ENCODE data around the gene FADS1. TPM values are rescaled to one million over a fixed set of nuclear protein-coding genes. Genes with fewer than 3 reads are reported as not detected.
A peak's percentile ranks its signal among the peaks of the same experiment; 100 is the strongest.

The FADS1 gene
- total RNA-seq, 1 experiment from 2014 or later, result 105 TPM

DNA sequence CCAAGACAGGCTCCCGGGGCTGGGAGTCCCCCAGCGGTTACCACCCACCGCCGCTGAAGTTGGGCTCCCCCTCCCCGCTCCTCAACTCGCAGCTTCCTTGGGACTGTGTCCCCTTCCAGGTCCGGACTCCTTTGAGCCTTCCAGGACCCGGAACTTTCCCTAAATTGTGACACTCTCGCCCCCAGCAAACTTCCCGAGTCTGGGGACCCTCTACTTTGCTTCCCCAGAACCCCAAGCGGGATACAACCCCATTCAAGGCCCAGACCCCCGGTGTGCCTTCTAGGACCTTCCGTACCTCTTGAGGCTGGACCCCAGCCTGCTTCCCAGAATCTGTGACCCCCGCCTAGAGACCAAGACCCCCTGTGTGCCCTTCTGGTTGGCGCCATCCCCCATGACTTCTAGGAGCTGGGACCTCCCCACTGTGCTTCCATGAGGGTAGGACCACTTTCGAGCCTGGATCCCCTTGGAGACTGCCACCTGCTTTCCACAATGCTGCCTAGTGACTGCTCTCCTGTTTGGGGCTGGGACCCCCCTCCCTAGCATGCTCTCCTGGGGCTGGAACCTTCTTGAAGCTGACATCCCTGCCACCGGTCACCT, 63.8 kb downstream of the FADS1 start (continued):
- TF ChIP-seq TCF7 (CRISPR knock-in tag; IDR thresholded peaks at IDR 0.05; ENCODE audit: low read depth), result no peak
- no peak for TF ChIP-seq FOXP1 (CRISPR knock-in tag; IDR thresholded peaks at IDR 0.05; ENCODE audit: borderline replicate concordance)
- TF ChIP-seq, protein P1, sequence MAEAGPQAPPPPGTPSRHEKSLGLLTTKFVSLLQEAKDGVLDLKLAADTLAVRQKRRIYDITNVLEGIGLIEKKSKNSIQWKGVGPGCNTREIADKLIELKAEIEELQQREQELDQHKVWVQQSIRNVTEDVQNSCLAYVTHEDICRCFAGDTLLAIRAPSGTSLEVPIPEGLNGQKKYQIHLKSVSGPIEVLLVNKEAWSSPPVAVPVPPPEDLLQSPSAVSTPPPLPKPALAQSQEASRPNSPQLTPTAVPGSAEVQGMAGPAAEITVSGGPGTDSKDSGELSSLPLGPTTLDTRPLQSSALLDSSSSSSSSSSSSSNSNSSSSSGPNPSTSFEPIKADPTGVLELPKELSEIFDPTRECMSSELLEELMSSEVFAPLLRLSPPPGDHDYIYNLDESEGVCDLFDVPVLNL (CRISPR knock-in tag; IDR thresholded peaks at IDR 0.05; ENCODE audit: borderline replicate concordance, low read depth), result no peak
- TF ChIP-seq, protein P2, sequence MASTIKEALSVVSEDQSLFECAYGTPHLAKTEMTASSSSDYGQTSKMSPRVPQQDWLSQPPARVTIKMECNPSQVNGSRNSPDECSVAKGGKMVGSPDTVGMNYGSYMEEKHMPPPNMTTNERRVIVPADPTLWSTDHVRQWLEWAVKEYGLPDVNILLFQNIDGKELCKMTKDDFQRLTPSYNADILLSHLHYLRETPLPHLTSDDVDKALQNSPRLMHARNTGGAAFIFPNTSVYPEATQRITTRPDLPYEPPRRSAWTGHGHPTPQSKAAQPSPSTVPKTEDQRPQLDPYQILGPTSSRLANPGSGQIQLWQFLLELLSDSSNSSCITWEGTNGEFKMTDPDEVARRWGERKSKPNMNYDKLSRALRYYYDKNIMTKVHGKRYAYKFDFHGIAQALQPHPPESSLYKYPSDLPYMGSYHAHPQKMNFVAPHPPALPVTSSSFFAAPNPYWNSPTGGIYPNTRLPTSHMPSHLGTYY (CRISPR knock-in tag; IDR thresholded peaks at IDR 0.05), result no peak
- TF ChIP-seq, protein P3, sequence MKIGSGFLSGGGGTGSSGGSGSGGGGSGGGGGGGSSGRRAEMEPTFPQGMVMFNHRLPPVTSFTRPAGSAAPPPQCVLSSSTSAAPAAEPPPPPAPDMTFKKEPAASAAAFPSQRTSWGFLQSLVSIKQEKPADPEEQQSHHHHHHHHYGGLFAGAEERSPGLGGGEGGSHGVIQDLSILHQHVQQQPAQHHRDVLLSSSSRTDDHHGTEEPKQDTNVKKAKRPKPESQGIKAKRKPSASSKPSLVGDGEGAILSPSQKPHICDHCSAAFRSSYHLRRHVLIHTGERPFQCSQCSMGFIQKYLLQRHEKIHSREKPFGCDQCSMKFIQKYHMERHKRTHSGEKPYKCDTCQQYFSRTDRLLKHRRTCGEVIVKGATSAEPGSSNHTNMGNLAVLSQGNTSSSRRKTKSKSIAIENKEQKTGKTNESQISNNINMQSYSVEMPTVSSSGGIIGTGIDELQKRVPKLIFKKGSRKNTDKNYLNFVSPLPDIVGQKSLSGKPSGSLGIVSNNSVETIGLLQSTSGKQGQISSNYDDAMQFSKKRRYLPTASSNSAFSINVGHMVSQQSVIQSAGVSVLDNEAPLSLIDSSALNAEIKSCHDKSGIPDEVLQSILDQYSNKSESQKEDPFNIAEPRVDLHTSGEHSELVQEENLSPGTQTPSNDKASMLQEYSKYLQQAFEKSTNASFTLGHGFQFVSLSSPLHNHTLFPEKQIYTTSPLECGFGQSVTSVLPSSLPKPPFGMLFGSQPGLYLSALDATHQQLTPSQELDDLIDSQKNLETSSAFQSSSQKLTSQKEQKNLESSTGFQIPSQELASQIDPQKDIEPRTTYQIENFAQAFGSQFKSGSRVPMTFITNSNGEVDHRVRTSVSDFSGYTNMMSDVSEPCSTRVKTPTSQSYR (CRISPR knock-in tag; IDR thresholded peaks at IDR 0.05), result no peak

DNA sequence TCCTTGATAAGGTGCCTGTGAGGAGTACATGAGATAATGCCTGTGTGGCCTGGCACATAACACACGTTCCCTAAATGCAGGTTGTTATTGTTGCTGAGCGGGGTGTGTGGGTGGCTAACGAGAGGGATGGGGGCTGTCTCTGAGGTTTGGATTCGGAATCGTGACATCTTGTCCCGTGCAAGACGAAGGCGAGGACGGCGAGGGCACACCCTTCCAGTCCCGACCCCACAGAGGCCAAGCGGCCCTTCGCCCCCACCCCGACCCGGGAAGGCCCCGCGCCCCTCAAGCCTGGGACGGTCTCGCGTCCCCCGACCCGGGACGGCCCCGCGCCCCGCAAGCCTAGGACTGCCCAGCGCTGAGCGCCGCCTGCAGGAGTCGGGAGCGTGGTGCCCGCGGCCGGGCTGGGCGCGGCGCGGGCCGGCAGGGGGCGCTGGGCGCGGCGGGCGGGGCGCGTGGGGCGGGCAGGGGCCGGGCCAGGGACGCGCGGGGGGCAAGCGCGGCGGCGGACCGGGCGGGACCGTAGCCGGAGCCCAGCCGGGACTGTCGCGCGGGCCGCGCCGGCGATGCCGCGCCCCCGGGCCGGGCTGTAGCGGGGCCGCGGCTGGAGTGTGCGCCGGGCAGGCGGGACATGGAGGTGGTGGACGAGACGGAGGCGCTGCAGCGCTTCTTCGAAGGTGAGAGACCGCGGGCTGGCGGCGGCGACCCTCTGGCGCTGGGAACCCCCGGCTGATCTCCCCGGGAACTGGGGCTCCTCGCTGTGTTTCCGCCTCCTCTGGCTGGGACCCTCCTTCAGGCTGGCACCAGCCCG, 64.5 kb downstream of the FADS1 start, which contains the start of gene MYRF:
TSS of gene MYRF (plus strand) at position 520 of the 808 bp plus-strand sequence. CDS start at position 629, 109 bp downstream.
- Mint-ChIP-seq H3K27ac (no peak within 1 kb of the TSS), H3K27me3 (ENCODE audit: low read depth) (peaks cover 37% of the 10 kb centered on the region), H3K36me3 (no peaks in the 10 kb centered on the region), H3K9me3 (no peaks in the 10 kb centered on the region), H3K4me3 (peak within 1 kb of the TSS; percentile 77), H3K4me1 (peaks cover 30% of the 10 kb centered on the region)
- ChIA-PET POLR2A (interaction anchor here (0.6 kb wide), 1 partner anchor 40 kb away, joined by 3 read pairs; the partner anchor contains the start of genes FEN1 and TMEM258), CTCF (interaction anchor here (0.6 to 3.5 kb wide), 18 partner anchors 8 to 236 kb away, joined by 3 to 23 read pairs (median 4); no protein-coding TSS in a partner anchor)
- DNase-seq (ENCODE audit: low spot score) (peak; percentile 68), ATAC-seq (peak; percentile 66)
- TF ChIP-seq FOXP1 (CRISPR knock-in tag; IDR thresholded peaks at IDR 0.05; ENCODE audit: borderline replicate concordance), result 0 out of 2 replicates have a peak, but pooled peaks have one; percentile 23
- 0 out of 2 replicates have a peak, but pooled peaks have one; percentile 28 for TF ChIP-seq SP1 (CRISPR knock-in tag; conservative IDR thresholded peaks at IDR 0.05)
- TF ChIP-seq, protein P4, sequence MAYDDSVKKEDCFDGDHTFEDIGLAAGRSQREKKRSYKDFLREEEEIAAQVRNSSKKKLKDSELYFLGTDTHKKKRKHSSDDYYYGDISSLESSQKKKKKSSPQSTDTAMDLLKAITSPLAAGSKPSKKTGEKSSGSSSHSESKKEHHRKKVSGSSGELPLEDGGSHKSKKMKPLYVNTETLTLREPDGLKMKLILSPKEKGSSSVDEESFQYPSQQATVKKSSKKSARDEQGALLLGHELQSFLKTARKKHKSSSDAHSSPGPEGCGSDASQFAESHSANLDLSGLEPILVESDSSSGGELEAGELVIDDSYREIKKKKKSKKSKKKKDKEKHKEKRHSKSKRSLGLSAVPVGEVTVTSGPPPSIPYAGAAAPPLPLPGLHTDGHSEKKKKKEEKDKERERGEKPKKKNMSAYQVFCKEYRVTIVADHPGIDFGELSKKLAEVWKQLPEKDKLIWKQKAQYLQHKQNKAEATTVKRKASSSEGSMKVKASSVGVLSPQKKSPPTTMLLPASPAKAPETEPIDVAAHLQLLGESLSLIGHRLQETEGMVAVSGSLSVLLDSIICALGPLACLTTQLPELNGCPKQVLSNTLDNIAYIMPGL (CRISPR knock-in tag; IDR thresholded peaks at IDR 0.05), result peak; percentile 71; the same call in 1 of the 2 replicates
- TF ChIP-seq NFATC4 (CRISPR knock-in tag; IDR thresholded peaks at IDR 0.05), result no peak
- 0 out of 2 replicates have a peak, but pooled peaks have one; percentile 18 for TF ChIP-seq MYBL2 (CRISPR knock-in tag; IDR thresholded peaks at IDR 0.05)
- peak; percentile 77; the same call in 1 of the 2 replicates for TF ChIP-seq ZNF121 (CRISPR knock-in tag; IDR thresholded peaks at IDR 0.05)
- no peak for TF ChIP-seq ZNF423 (CRISPR knock-in tag; IDR thresholded peaks at IDR 0.05)

DNA sequence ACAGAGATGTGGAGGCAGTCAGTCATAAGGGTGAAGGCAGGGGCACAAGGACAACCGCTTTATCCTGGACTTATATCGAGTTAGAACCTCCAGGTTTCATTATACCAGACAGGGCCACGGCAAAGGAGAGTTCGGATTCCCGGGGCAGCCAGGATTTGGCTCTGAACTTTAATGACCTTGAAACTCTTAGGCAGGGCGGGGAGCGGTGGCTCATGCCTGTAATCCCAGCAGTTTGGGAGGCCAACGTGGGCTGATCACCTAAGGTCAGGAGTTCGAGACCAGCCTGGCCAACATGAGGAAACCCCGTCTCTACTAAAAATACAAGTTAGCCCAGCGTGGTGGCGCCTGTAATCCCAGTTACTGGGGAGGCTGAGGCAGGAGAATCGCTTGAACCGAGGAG, 65.4 kb downstream of the FADS1 start:
- peaks cover 37% of the 10 kb centered on the region for H3K27me3 Mint-ChIP-seq (ENCODE audit: low read depth)
- ChIA-PET POLR2A (interaction anchor here (0.6 kb wide), 1 partner anchor 41 kb away, joined by 3 read pairs; the partner anchor contains the start of genes FEN1 and TMEM258), CTCF (interaction anchor here (0.5 to 6.4 kb wide), 7 partner anchors 13 to 95 kb away, joined by 3 to 175 read pairs (median 6); partner anchors contain the start of genes FADS1, FEN1 and TMEM258)
- H3K4me1 Mint-ChIP-seq, result peaks cover 22% of the 10 kb centered on the region
- ATAC-seq (no peak), DNase-seq (ENCODE audit: low spot score) (no peak)
- H3K27ac Mint-ChIP-seq, result no peak overlapping the region
- H3K36me3 Mint-ChIP-seq, result no peaks in the 10 kb centered on the region
- no peaks in the 10 kb centered on the region for H3K9me3 Mint-ChIP-seq
- peak overlapping the region; percentile 56; the same call in 1 of the 2 replicates for H3K4me3 Mint-ChIP-seq
- TF ChIP-seq, protein P5, sequence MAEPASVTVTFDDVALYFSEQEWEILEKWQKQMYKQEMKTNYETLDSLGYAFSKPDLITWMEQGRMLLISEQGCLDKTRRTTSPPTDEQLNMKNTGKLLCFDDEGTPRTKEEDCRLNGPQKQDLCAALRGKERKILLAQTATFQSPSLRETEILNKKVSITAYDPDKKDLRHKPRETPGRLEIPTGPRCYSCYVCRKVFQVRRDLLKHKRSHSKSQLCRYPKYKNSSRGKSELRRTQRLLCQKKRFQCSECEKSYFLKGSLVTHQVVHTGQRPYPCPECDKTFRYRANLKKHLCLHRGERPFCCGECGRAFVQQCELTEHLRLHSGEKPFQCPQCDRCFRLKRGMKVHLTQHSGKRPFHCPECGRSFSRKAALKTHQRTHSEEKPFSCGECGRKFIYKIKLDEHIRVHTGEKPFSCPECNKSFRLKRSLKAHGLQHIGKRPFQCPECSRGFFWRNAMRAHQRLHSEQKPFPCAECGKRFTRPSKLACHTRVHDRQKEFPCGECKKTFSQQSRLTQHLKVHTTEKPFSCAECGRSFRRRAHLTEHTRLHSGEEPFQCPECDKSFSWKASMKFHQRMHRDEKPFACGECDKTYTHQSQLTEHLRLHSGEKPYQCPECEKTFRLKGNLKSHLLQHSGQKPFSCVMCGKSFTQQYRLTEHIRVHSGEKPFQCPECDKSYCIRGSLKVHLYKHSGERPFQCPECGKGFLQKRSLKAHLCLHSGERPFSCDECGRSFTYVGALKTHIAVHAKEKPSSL (CRISPR knock-in tag; conservative IDR thresholded peaks at IDR 0.05), result no peak
- TF ChIP-seq, protein P6, sequence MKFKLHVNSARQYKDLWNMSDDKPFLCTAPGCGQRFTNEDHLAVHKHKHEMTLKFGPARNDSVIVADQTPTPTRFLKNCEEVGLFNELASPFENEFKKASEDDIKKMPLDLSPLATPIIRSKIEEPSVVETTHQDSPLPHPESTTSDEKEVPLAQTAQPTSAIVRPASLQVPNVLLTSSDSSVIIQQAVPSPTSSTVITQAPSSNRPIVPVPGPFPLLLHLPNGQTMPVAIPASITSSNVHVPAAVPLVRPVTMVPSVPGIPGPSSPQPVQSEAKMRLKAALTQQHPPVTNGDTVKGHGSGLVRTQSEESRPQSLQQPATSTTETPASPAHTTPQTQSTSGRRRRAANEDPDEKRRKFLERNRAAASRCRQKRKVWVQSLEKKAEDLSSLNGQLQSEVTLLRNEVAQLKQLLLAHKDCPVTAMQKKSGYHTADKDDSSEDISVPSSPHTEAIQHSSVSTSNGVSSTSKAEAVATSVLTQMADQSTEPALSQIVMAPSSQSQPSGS (CRISPR knock-in tag; IDR thresholded peaks at IDR 0.05; ENCODE audit: borderline replicate concordance, low read depth), result no peak
- TF ChIP-seq TEAD4 (CRISPR knock-in tag; IDR thresholded peaks at IDR 0.05) (no peak), NFE2L1 (CRISPR knock-in tag; IDR thresholded peaks at IDR 0.05) (no peak), ETV6 (CRISPR knock-in tag; IDR thresholded peaks at IDR 0.05) (no peak), RELA (CRISPR knock-in tag; IDR thresholded peaks at IDR 0.05; ENCODE audit: borderline replicate concordance) (no peak)
